Neural crest cell (in vitro differentiated cells): Measurements from ENCODE around the gene RUNX1. TPM values are rescaled to one million over a fixed set of nuclear protein-coding genes. Genes with fewer than 3 reads are reported as not detected.

ENCODE experiments used
- DNase-seq: peaks from one replicate; pipeline ENCODE4 v3.0.0; 2021; ENCODE audit warnings: low read depth, mixed read lengths, low spot score
- H3K27ac Mint-ChIP-seq: one replicate; pipeline ENCODE4 v1.8.0; 2021; ENCODE audit warnings: mild to moderate bottlenecking, mixed read lengths; ENCODE audit not compliant: unreplicated experiment
- H3K27me3 Mint-ChIP-seq: 2 replicates; pipeline ENCODE4 v1.8.0; 2021; ENCODE audit warnings: low read depth, mild to moderate bottlenecking, mixed read lengths
- H3K36me3 Mint-ChIP-seq: 2 replicates; pipeline ENCODE4 v1.8.0; 2021; ENCODE audit warnings: low read depth, mild to moderate bottlenecking, mixed read lengths
- H3K4me1 Mint-ChIP-seq: 2 replicates; pipeline ENCODE4 v1.8.0; 2021; ENCODE audit warnings: mixed read lengths
- H3K4me3 Mint-ChIP-seq: one replicate; pipeline ENCODE4 v1.8.0; 2021; ENCODE audit warnings: mild to moderate bottlenecking, mixed read lengths
- H3K9me3 Mint-ChIP-seq: 2 replicates; pipeline ENCODE4 v1.8.0; 2021; ENCODE audit warnings: mixed read lengths
- total RNA-seq: library from RNA; stranded (reverse); gene quantifications from 2 replicates; pipeline ENCODE4 v1.2.1, GENCODE V29; 2021
- TF ChIP-seq, protein P1 (sequence below): fragments of 200-600 bp; sonication (generic); conservative IDR thresholded peaks from 2 replicates; pipeline ENCODE4 v1.5.0; 2021; ENCODE audit warnings: antibody characterized with exemption, mild to moderate bottlenecking

Gene RUNX1
- total RNA-seq, 1 donor from 2014 or later, result 0.63 TPM

DNA sequence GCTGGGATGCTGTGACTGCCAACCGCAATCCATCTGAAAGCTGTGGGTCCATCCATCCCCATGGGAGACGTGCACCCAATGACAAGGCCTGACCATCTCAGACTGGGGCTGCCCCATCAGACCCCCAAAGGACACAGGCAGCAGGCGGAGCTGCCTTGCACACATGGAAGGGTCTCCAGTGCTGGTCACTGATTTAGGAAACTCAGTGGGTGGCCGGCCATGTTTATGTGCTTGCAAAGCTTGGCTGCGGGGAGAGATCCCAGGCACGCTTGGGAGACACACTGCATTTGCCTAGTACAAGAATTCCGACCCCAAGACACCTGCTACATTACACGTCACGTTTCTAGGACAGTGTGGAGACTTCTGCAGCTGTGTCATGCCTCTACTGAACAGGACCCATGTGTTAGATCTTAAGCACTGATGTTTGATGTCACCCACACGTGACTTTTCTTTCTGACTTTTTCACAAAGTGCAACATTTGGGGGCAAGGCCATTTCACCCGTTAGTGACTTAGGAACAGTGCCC, 198.9 kb downstream of the RUNX1 start:
- H3K27ac Mint-ChIP-seq, result no peak overlapping the region
- DNase-seq, result no peak
- no peaks in the 10 kb centered on the region for H3K27me3 Mint-ChIP-seq
- peaks cover 15% of the 10 kb centered on the region for H3K4me1 Mint-ChIP-seq
- H3K9me3 Mint-ChIP-seq, result no peaks in the 10 kb centered on the region
- H3K36me3 Mint-ChIP-seq, result no peaks in the 10 kb centered on the region
- H3K4me3 Mint-ChIP-seq, result no peak overlapping the region
- TF ChIP-seq, protein P1, sequence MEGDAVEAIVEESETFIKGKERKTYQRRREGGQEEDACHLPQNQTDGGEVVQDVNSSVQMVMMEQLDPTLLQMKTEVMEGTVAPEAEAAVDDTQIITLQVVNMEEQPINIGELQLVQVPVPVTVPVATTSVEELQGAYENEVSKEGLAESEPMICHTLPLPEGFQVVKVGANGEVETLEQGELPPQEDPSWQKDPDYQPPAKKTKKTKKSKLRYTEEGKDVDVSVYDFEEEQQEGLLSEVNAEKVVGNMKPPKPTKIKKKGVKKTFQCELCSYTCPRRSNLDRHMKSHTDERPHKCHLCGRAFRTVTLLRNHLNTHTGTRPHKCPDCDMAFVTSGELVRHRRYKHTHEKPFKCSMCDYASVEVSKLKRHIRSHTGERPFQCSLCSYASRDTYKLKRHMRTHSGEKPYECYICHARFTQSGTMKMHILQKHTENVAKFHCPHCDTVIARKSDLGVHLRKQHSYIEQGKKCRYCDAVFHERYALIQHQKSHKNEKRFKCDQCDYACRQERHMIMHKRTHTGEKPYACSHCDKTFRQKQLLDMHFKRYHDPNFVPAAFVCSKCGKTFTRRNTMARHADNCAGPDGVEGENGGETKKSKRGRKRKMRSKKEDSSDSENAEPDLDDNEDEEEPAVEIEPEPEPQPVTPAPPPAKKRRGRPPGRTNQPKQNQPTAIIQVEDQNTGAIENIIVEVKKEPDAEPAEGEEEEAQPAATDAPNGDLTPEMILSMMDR, result no peak

DNA sequence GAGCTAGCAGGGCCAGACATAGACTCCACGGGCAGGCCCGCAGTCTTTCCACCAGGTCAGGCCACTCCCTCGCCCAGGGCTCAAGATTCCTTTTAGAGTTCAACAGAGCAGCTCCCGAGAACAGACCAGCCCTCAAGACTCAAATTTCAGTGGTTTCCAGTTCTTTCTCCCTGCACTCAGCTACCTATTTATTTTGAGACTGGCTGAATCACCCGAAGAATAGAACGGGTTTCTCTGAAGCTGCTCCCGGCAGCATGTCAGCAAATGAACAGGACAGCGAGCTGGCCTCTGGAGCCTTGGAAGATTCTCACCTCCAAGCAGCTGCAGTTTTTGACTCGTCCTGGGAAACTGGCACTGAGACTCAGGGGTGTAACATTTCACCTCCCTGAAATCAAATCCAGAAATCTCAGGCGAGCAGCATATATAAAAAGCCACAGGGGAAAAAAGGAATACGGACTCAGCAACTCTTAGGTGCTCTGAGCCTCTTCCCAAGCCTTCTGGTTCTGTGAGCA, 202.4 kb downstream of the RUNX1 start:
- Mint-ChIP-seq H3K9me3 (no peaks in the 10 kb centered on the region), H3K27ac (no peak overlapping the region), H3K27me3 (no peaks in the 10 kb centered on the region), H3K4me3 (no peak overlapping the region), H3K36me3 (no peaks in the 10 kb centered on the region), H3K4me1 (peaks cover 22% of the 10 kb centered on the region)
- no peak for DNase-seq
- TF ChIP-seq, protein P1, result no peak

GRCh38 chr21:34845521-34846451, 203.3 kb downstream of the RUNX1 start:
- H3K4me1 Mint-ChIP-seq, result peaks cover 22% of the 10 kb centered on the region
- H3K9me3 Mint-ChIP-seq, result no peaks in the 10 kb centered on the region
- no peaks in the 10 kb centered on the region for H3K27me3 Mint-ChIP-seq
- DNase-seq, result no peak
- H3K27ac Mint-ChIP-seq, result peak overlapping the region; percentile 89
- TF ChIP-seq, protein P1, result no peak
- no peak overlapping the region for H3K4me3 Mint-ChIP-seq
- no peaks in the 10 kb centered on the region for H3K36me3 Mint-ChIP-seq

GRCh38 chr21:34844924-34845238, 204.2 kb downstream of the RUNX1 start:
- TF ChIP-seq, protein P1, result no peak
- no peaks in the 10 kb centered on the region for H3K36me3 Mint-ChIP-seq
- H3K27ac Mint-ChIP-seq, result no peak overlapping the region
- H3K27me3 Mint-ChIP-seq, result no peaks in the 10 kb centered on the region
- H3K9me3 Mint-ChIP-seq, result no peaks in the 10 kb centered on the region
- H3K4me1 Mint-ChIP-seq, result peaks cover 22% of the 10 kb centered on the region
- no peak for DNase-seq
- no peak overlapping the region for H3K4me3 Mint-ChIP-seq

- H3K27me3 Mint-ChIP-seq, result no peaks in the 10 kb centered on the region
- peaks cover 22% of the 10 kb centered on the region for H3K4me1 Mint-ChIP-seq
- DNase-seq, result no peak
- H3K36me3 Mint-ChIP-seq, result no peaks in the 10 kb centered on the region
- H3K9me3 Mint-ChIP-seq, result no peaks in the 10 kb centered on the region
- H3K27ac Mint-ChIP-seq, result peak overlapping the region; percentile 77
- no peak overlapping the region for H3K4me3 Mint-ChIP-seq
- TF ChIP-seq, protein P1, result no peak
Observed at GRCh38 chr21:34844013-34844923, 204.8 kb downstream of the RUNX1 start.
